WTC11 (cell line): ENCODE measurements around the gene KCTD20.

ENCODE experiments used
- ZNF121 ChIP-seq: sonication (generic); formaldehyde crosslinking; IDR thresholded peaks from 2 replicates; pipeline ENCODE4 v1.8.0; 2023; ENCODE audit warnings: missing genetic modification reagents
- ZNF138 ChIP-seq: sonication (generic); formaldehyde crosslinking; conservative IDR thresholded peaks from 2 replicates; pipeline ENCODE4 v1.8.1; 2022; ENCODE audit warnings: mild to moderate bottlenecking, moderate library complexity, missing genetic modification reagents
- TF ChIP-seq, protein P1 (sequence below): fragments of 200-600 bp; IDR thresholded peaks from 2 replicates; pipeline ENCODE4 v1.8.0; 2022; ENCODE audit warnings: antibody characterized with exemption
- TF ChIP-seq, protein P2 (sequence below): sonication (generic); formaldehyde crosslinking; IDR thresholded peaks from 2 replicates; pipeline ENCODE4 v1.8.1; 2022; ENCODE audit warnings: mild to moderate bottlenecking, moderate library complexity, missing genetic modification reagents

DNA sequence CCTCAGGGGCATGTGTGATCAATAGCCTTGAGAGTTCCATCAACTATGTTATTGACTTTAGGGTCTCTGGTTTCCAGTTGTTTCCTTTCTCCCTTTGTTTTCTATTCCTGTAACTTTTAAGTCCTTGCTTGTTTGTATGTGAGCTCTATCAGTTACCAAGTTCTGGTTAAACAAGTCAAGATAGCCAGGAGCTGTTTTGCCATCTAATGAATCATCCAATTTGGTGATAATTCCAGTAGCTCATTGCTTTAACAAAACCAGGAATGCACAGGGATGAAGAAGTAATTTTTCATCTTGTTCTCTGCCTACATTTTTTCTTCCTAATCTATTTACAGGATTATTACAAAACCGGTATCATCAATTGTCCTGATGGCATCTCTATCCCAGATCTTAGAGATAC, 36.5 kb downstream of the KCTD20 start:
- TF ChIP-seq, protein P1, sequence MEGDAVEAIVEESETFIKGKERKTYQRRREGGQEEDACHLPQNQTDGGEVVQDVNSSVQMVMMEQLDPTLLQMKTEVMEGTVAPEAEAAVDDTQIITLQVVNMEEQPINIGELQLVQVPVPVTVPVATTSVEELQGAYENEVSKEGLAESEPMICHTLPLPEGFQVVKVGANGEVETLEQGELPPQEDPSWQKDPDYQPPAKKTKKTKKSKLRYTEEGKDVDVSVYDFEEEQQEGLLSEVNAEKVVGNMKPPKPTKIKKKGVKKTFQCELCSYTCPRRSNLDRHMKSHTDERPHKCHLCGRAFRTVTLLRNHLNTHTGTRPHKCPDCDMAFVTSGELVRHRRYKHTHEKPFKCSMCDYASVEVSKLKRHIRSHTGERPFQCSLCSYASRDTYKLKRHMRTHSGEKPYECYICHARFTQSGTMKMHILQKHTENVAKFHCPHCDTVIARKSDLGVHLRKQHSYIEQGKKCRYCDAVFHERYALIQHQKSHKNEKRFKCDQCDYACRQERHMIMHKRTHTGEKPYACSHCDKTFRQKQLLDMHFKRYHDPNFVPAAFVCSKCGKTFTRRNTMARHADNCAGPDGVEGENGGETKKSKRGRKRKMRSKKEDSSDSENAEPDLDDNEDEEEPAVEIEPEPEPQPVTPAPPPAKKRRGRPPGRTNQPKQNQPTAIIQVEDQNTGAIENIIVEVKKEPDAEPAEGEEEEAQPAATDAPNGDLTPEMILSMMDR, result no peak
- no peak for TF ChIP-seq ZNF138 (CRISPR knock-in tag)
- TF ChIP-seq, protein P2, sequence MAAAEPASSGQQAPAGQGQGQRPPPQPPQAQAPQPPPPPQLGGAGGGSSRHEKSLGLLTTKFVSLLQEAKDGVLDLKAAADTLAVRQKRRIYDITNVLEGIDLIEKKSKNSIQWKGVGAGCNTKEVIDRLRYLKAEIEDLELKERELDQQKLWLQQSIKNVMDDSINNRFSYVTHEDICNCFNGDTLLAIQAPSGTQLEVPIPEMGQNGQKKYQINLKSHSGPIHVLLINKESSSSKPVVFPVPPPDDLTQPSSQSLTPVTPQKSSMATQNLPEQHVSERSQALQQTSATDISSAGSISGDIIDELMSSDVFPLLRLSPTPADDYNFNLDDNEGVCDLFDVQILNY (CRISPR knock-in tag), result no peak
- no peak for TF ChIP-seq ZNF121
